D341Med (cell line): ENCODE data around the gene CERCAM.
A peak's percentile ranks its signal among the peaks of the same experiment; 100 is the strongest.
"Not testable (repeated sequence)": the region's sequence is repeated elsewhere in the genome, so short reads cannot be mapped to it uniquely, and the experiment has no call there.

Experiments
- DNase-seq: peaks from one replicate; pipeline ENCODE4 v3.0.0; 2012; ENCODE audit warnings: low spot score

CERCAM gene

GRCh38 chr9:128419061-128419925 lies 1.4 kb upstream of the CERCAM start:
- DNase-seq, result no peak

GRCh38 chr9:128420060-128420650 lies 502 bp upstream of the CERCAM start:
- peak; percentile 94 for DNase-seq

- no peak for DNase-seq
Observed at GRCh38 chr9:128421482-128421996, 882 bp downstream of the CERCAM start.

DNA sequence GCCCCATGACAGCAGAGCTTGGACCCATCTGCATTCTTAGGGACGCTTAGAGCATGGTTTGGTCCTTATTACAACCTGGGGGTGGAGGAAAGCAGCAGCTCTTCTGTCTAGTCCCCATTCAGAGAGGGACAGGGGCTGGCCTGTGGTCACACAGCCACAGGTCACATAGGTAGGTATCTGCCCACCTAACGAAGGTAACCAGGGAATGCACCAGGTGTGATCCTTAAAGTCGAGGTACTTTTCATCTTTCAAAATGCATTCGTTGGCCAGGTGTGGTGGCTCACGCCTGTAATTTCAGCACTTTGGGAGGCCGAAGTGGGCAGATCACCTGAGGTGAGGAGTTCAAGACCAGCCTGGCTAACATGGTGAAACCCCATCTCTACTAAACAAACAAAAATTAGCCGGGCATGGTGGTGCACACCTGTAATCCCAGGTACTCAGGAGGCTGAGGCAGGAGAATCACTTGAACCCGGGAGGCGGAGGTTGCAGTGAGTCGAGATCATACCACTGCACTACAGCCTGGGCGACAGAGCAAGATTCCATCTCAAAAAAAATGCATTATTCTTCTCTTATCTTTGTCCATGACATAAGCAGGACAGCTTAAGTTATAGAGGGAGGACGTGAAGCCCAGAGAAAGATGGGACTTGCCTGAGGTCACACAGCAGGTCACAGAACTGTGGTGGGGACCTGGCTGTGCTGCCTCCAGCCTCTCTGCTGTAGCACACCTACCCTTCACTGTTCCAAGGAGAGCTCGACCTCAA lies 1.5 kb downstream of the CERCAM start:
- not testable (repeated sequence) for DNase-seq

- no peak for DNase-seq
Observed at GRCh38 chr9:128422783-128423150, 2.1 kb downstream of the CERCAM start.

- DNase-seq, result not testable (repeated sequence)
Observed at GRCh38 chr9:128423356-128423755, 2.7 kb downstream of the CERCAM start.

GRCh38 chr9:128424268-128424780 lies 3.7 kb downstream of the CERCAM start:
- no peak for DNase-seq

- no peak for DNase-seq
Observed at GRCh38 chr9:128428644-128429512, 8.2 kb downstream of the CERCAM start.

DNA sequence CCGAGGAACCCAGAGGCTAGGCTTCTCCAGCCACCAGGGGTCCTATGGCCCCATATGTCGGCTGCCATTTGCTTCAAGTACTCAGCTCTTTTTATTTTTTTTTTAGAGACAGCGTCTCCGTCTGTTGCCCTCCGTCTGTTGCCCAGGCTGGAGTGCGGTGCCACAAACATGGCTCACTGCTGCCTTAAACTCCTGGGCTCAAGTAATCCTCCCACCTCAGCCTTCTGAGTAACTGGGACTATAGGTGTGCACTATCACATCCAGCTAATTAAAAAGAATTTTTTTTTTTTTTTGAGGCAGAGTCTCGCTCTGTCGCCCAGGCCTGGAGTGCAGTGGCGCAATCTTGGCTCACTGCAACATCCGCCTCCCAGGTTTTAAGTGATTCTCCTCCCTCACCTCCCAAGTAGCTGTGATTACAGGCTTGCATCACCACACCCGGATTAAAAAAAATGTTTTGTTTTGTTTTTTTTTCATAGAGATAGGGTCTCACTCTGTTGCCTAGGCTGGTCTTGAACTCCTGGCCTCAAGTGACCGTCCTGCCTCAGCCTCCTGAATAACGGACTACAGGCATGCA lies 8.9 kb downstream of the CERCAM start:
- DNase-seq, result peak; percentile 72

DNA sequence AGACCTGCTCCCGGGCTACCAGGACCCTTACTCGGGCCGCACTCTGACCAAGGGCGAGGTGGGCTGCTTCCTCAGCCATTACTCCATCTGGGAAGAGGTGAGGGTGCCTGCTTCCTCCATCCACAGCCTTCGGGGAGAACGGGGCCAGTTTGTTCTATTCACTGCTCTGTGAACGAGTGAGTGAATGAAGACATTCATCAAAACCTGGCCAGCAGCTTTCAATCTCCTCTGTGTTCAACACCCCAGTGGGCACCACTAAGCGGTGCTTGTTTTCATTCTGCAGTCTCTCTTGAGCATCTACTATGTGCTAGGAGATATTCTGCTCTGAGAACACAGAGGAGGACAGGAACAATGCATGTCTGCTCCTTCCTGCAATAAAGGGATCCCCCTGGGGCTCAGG lies 10.6 kb downstream of the CERCAM start:
- DNase-seq, result no peak

DNA sequence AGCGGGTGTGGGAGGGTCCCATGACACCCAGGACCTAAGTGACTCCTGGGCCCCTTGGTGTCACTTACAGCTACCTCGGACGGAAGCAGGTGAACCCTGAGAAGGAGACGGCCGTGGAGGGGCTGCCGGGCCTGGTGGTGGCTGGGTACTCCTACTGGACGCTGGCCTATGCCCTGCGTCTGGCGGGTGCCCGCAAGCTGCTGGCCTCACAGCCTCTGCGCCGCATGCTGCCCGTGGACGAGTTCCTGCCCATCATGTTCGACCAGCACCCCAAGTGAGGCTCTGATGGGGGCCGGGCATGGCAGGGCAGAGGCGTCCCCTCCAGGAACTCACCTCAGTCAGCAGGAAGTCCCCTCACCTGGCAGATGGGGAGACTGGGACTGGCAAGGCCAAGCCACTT lies 13.7 kb downstream of the CERCAM start:
- no peak for DNase-seq

GRCh38 chr9:128435611-128436010 lies 15.0 kb downstream of the CERCAM start:
- DNase-seq, result no peak

GRCh38 chr9:128438343-128439109 lies 17.9 kb downstream of the CERCAM start:
- DNase-seq, result peak; percentile 90

DNA sequence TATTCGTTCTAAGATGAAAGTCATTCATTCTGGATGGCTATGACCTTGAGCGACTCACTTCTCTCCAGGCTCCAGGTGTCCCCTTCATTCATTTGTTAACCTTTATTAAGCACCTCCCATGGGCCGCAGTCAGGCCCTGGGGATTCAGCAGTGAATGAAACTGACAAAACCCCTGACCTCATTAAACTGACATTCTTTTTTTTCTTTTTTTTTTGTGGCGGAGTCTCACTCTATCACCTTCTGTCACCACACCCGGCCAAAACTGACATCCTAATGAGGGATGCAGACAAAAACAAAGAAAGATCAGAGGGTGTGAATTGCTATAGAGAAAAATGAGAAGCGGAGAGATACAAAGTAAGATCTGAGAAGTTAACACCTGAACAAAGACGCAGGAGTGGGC lies 18.6 kb downstream of the CERCAM start:
- DNase-seq, result no peak

GRCh38 chr9:128442150-128442549 lies 21.5 kb downstream of the CERCAM start:
- no peak for DNase-seq

DNA sequence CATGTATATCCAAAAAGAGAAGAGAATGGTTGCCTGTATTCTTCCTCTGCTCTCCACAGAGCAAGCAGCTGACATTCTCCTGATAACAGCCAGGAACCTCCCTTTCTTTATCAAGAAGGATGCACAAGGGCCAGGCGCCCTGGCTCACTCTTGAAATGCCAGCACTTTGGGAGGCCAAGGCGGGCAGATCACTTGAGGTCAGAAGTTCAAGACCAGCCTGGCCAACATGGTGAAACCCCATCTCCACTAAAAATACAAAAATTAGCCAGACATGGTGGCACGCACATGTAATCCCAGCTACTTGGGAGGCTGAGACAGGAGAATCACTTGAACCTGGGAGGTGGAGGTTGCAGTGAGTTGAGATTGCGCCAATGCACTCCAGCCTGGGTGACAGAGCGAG lies 25.8 kb downstream of the CERCAM start:
- DNase-seq, result not testable (repeated sequence)

DNA sequence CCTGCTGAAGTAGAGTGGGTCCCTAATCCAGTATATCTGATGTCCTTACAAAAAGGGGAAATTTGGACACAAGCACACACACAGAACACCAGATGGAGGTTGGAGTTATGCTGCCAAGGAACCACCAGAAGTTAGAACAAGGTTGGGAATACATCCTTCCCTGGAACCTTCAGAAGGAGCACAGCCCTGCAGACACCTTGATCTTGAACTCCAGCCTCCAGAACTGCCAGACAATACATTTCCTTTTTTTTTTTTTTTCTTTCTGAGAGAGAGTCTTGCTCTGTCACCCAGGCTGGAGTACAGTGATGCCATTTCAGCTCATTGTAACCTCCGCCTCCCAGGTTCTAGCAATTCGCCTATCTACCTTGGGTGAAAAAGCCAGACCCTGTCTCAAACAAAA lies 28.1 kb downstream of the CERCAM start:
- no peak for DNase-seq

- DNase-seq, result no peak
Observed at GRCh38 chr9:128454991-128455390, 34.3 kb downstream of the CERCAM start.

DNA sequence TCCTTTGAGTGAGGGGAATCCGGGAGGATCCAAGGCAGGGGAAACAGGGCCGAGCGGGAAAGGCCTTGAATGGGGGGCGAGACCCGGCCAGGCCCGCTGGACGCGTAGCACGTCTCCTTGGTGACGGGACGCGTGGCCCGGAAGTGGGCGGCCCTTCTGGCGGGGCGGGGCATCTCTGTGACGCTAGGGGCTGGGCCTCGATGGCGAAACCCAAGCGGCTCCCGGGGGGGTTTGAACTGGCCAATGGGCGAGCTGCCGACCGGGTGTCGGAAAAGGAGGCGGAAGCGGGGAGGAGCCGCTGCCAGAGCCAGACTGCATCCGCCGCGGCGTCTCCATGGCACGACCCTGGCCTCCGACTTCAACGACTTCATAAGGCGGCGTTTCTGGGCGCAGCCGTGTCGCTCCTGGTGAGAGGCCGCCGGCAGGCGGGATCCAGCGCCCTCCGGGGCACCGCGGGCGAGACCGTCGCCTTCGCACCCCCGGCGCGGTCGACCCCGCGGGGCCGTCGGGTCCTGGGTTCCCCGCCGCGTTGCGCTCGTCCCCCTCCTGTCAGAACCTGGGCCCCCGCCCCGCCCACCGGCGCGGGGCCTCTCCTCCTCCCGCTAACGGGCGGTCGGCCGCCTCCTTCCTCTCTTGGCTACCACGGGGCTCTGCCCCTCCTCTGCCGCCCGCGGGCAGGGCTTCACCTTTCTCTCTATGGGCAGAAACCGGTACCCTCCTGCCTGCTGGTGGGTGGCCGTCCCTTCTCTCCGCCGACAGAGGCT lies 35.4 kb downstream of the CERCAM start, which contains the start of gene ODF2:
Gene ODF2 (plus strand): TSS at position 158 of the 764 bp plus-strand sequence. CDS start 86 bp downstream, at position 244.
- DNase-seq, result peak; percentile 99
